H9 (cell line): Measurements from ENCODE around the gene GPATCH1. TPM values are rescaled to one million over a fixed set of nuclear protein-coding genes. Genes with fewer than 3 reads are reported as not detected.

Experiments used
- DNase-seq: peaks from one replicate; pipeline ENCODE4 v3.0.0-alpha.2; 2017
- H2AFZ ChIP-seq: one replicate; pipeline ENCODE4 v1.6.1; 2013; ENCODE audit warnings: mild to moderate bottlenecking, low read length, control low read depth, moderate library complexity
- H2AK5ac ChIP-seq: 2 replicates; pipeline ENCODE4 v1.6.1; 2013; ENCODE audit warnings: low read length, control low read depth, mixed read lengths; ENCODE audit not compliant: insufficient read length
- H2BK120ac ChIP-seq: one replicate; pipeline ENCODE4 v1.6.1; 2013; ENCODE audit warnings: low read depth, mild to moderate bottlenecking, low read length, control low read depth, inconsistent platforms; ENCODE audit not compliant: poor library complexity, severe bottlenecking
- H2BK12ac ChIP-seq: 2 replicates; pipeline ENCODE4 v1.6.1; 2013; ENCODE audit warnings: low read length, control low read depth, mixed read lengths, low read depth; ENCODE audit not compliant: insufficient read length
- H2BK15ac ChIP-seq: 2 replicates; pipeline ENCODE4 v1.6.1; 2013; ENCODE audit warnings: low read depth, low read length, control low read depth
- H2BK20ac ChIP-seq: one replicate; pipeline ENCODE4 v1.6.1; 2013; ENCODE audit warnings: low read depth, mild to moderate bottlenecking, low read length, control low read depth, inconsistent platforms; ENCODE audit not compliant: poor library complexity, severe bottlenecking
- H2BK5ac ChIP-seq: 2 replicates; pipeline ENCODE4 v1.6.1; 2013; ENCODE audit warnings: low read length, control low read depth, mixed read lengths; ENCODE audit not compliant: insufficient read length
- H3K14ac ChIP-seq: 2 replicates; pipeline ENCODE4 v1.6.1; 2013; ENCODE audit warnings: low read length, control low read depth; ENCODE audit not compliant: insufficient read depth
- H3K18ac ChIP-seq: 2 replicates; pipeline ENCODE4 v1.6.1; 2013; ENCODE audit warnings: low read depth, mild to moderate bottlenecking, mixed read lengths, low read length, control low read depth; ENCODE audit not compliant: insufficient read length
- H3K23ac ChIP-seq: 2 replicates; pipeline ENCODE4 v1.6.1; 2013; ENCODE audit warnings: low read length, control low read depth, mixed read lengths, low read depth; ENCODE audit not compliant: insufficient read length
- H3K23me2 ChIP-seq: 2 replicates; pipeline ENCODE4 v1.6.1; 2013; ENCODE audit warnings: low read depth, mild to moderate bottlenecking, mixed read lengths, low read length, control low read depth; ENCODE audit not compliant: insufficient read length, poor library complexity, severe bottlenecking
- H3K27ac ChIP-seq: 2 replicates; pipeline ENCODE4 v1.5.1; 2013; ENCODE audit warnings: low read length, control low read depth, mixed read lengths, low read depth; ENCODE audit not compliant: insufficient read length
- H3K27me3 ChIP-seq: 2 replicates; pipeline ENCODE4 v1.6.1; 2013; ENCODE audit warnings: low read length, control low read depth, inconsistent platforms; ENCODE audit not compliant: insufficient read depth
- H3K4ac ChIP-seq: 2 replicates; pipeline ENCODE4 v1.6.1; 2013; ENCODE audit warnings: low read depth, mild to moderate bottlenecking, control low read depth, inconsistent platforms, low read length, moderate library complexity
- H3K4me1 ChIP-seq: 2 replicates; pipeline ENCODE4 v1.6.1; 2013; ENCODE audit warnings: low read length, control low read depth, inconsistent platforms; ENCODE audit not compliant: insufficient read depth
- H3K4me2 ChIP-seq: 2 replicates; pipeline ENCODE4 v1.6.1; 2013; ENCODE audit warnings: low read length, control low read depth, mixed read lengths; ENCODE audit not compliant: insufficient read length, insufficient read depth
- H3K56ac ChIP-seq: 2 replicates; pipeline ENCODE4 v1.6.1; 2013; ENCODE audit warnings: low read depth, mild to moderate bottlenecking, mixed read lengths, low read length, control low read depth; ENCODE audit not compliant: insufficient read length
- H3K79me1 ChIP-seq: 2 replicates; pipeline ENCODE4 v1.6.1; 2013; ENCODE audit warnings: low read depth, mild to moderate bottlenecking, moderate library complexity, low read length, control low read depth, inconsistent platforms; ENCODE audit not compliant: insufficient read depth, poor library complexity, severe bottlenecking
- H3K79me2 ChIP-seq: 2 replicates; pipeline ENCODE4 v1.6.1; 2013; ENCODE audit warnings: low read length, control low read depth, inconsistent platforms; ENCODE audit not compliant: insufficient read depth
- H3K9ac ChIP-seq: 2 replicates; pipeline ENCODE4 v1.6.1; 2013; ENCODE audit warnings: low read length, control low read depth, mixed read lengths; ENCODE audit not compliant: insufficient read length; ENCODE audit errors: extremely low read depth
- H3K9me3 ChIP-seq: one replicate; pipeline ENCODE4 v1.6.1; 2013; ENCODE audit warnings: low read depth, low read length, inconsistent platforms; ENCODE audit not compliant: control insufficient read depth
- H3T11ph ChIP-seq: one replicate; pipeline ENCODE4 v1.6.1; 2013; ENCODE audit warnings: mild to moderate bottlenecking, low read length, control low read depth, inconsistent platforms
- H4K20me1 ChIP-seq: one replicate; pipeline ENCODE4 v1.6.1; 2013; ENCODE audit not compliant: control insufficient read depth, insufficient read length, insufficient read depth
- H4K5ac ChIP-seq: 2 replicates; pipeline ENCODE4 v1.6.1; 2013; ENCODE audit warnings: low read depth, mild to moderate bottlenecking, mixed read lengths, low read length, control low read depth; ENCODE audit not compliant: insufficient read length
- H4K8ac ChIP-seq: replicated peaks from 2 replicates; pipeline ENCODE4 v1.6.1; 2013; ENCODE audit warnings: low read length, control low read depth, mixed read lengths, low read depth; ENCODE audit not compliant: insufficient read length
- H4K91ac ChIP-seq: 2 replicates; pipeline ENCODE4 v1.6.1; 2013; ENCODE audit warnings: low read depth, mild to moderate bottlenecking, moderate library complexity, mixed read lengths, low read length, control low read depth; ENCODE audit not compliant: insufficient read length
- H3K27ac Mint-ChIP-seq, 3 experiments: 2 replicates in 2 of 3; 3 replicates in 1 of 3; pipeline ENCODE4 v1.8.0; 2020 to 2021; ENCODE audit warnings: mixed read lengths in 3 of 3, mild to moderate bottlenecking in 1 of 3, moderate library complexity in 1 of 3
- H3K27me3 Mint-ChIP-seq: 2 replicates; pipeline ENCODE4 v1.8.0; 2021; ENCODE audit warnings: low read depth, mild to moderate bottlenecking, moderate library complexity, mixed read lengths
- H3K36me3 Mint-ChIP-seq, 3 experiments: 2 replicates in 2 of 3; 3 replicates in 1 of 3; pipeline ENCODE4 v1.8.0; 2020 to 2021; ENCODE audit warnings: low read depth in 3 of 3, mixed read lengths in 3 of 3; ENCODE audit not compliant: insufficient read depth in 1 of 3
- H3K4me1 Mint-ChIP-seq, 2 experiments: 2 replicates each; pipeline ENCODE4 v1.8.0; 2020; ENCODE audit warnings: mixed read lengths in 2 of 2
- H3K4me3 Mint-ChIP-seq, 2 experiments: 2 replicates in 1 of 2; 3 replicates in 1 of 2; pipeline ENCODE4 v1.8.0; 2020 to 2021; ENCODE audit warnings: mild to moderate bottlenecking in 2 of 2, mixed read lengths in 2 of 2, moderate library complexity in 1 of 2
- H3K9me3 Mint-ChIP-seq, 2 experiments: 2 replicates in 1 of 2; 3 replicates in 1 of 2; pipeline ENCODE4 v1.8.0; 2020; ENCODE audit warnings: mild to moderate bottlenecking in 2 of 2, mixed read lengths in 2 of 2, moderate library complexity in 1 of 2
- WGBS: extraction: QIAGEN DNeasy Blood & Tissue Kit; methylation state at CpG from one replicate; pipeline ENCODE4 v1.1.7; 2013; ENCODE audit warnings: missing lambda C conversion rate, low lambda C conversion rate, mixed read lengths; ENCODE audit not compliant: insufficient read length; ENCODE audit errors: extremely low coverage; 5-methylcytosine and 5-hydroxymethylcytosine counted together
- total RNA-seq: library from RNA; stranded (reverse); gene quantifications from 2 replicates; pipeline ENCODE4 v1.2.1, GENCODE V29; 2021
- TF ChIP-seq, protein P1 (sequence below): fragments of 200-600 bp; sonication (generic); conservative IDR thresholded peaks from 3 replicates; pipeline ENCODE4 v1.8.0; 2021; ENCODE audit warnings: antibody characterized with exemption, mild to moderate bottlenecking

Gene GPATCH1
- total RNA-seq, 1 experiment from 2014 or later, result 11.7 TPM

DNA sequence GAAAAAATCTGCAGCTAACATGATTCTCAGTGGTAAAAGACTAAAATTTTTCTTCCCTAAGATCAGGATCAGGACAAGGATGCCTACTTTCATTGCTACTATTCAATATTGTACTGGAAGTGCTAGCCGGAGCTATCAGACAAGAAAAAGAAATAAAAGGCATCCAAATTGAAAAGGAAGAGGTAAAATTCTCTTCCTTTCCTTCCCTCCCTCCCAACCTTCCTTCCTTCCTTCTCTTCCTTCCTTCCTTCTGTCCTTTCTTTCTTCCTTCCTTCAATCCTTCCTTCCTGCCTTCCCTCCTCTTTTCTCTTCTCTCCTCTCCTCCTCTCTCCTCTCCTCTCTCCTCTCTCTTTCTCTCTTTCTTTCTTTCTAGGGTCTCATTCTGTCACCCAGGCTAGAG, 86.5 kb downstream of the GPATCH1 start:
- Histone ChIP-seq H2BK15ac (no peak overlapping the region), H2AK5ac (no peak overlapping the region), H2BK20ac (no peak overlapping the region), H2BK12ac (no peak overlapping the region), H4K20me1 (no peaks in the 10 kb centered on the region), H3T11ph (no peak overlapping the region), H3K27me3 (no peaks in the 10 kb centered on the region), H4K91ac (no peak overlapping the region), H3K4ac (no peak overlapping the region), H3K56ac (no peak overlapping the region), H3K23ac (no peak overlapping the region), H3K27ac (no peak overlapping the region), H3K4me1 (no peaks in the 10 kb centered on the region), H2BK120ac (no peak overlapping the region), H4K5ac (no peak overlapping the region), H3K9ac (no peak overlapping the region), H2AFZ (no peak overlapping the region), H3K23me2 (no peaks in the 10 kb centered on the region), H4K8ac (no peak overlapping the region), H3K14ac (no peak overlapping the region), H3K79me1 (no peaks in the 10 kb centered on the region), H3K9me3 (no peaks in the 10 kb centered on the region), H3K79me2 (no peaks in the 10 kb centered on the region), H3K4me2 (no peak overlapping the region), H2BK5ac (no peak overlapping the region), H3K18ac (no peak overlapping the region)
- Mint-ChIP-seq H3K4me3 (no peak overlapping the region; a peak in 1 of 5 replicates), H3K9me3 (peaks cover 20 to 31% of the 10 kb centered on the region in 2 experiments), H3K27me3 (no peaks in the 10 kb centered on the region), H3K27ac (no peak overlapping the region), H3K4me1 (peaks cover 1% of the 10 kb centered on the region in 2 experiments), H3K36me3 (peaks cover 4 to 18% (median 13%) of the 10 kb centered on the region in 3 experiments)
- no CpG with 5 or more reads among the region's 1 CpG for WGBS
- no peak for DNase-seq
- TF ChIP-seq, protein P1, sequence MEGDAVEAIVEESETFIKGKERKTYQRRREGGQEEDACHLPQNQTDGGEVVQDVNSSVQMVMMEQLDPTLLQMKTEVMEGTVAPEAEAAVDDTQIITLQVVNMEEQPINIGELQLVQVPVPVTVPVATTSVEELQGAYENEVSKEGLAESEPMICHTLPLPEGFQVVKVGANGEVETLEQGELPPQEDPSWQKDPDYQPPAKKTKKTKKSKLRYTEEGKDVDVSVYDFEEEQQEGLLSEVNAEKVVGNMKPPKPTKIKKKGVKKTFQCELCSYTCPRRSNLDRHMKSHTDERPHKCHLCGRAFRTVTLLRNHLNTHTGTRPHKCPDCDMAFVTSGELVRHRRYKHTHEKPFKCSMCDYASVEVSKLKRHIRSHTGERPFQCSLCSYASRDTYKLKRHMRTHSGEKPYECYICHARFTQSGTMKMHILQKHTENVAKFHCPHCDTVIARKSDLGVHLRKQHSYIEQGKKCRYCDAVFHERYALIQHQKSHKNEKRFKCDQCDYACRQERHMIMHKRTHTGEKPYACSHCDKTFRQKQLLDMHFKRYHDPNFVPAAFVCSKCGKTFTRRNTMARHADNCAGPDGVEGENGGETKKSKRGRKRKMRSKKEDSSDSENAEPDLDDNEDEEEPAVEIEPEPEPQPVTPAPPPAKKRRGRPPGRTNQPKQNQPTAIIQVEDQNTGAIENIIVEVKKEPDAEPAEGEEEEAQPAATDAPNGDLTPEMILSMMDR, result no peak
